GM23248 (cell line): Measurements from ENCODE around the gene MINDY3.

Experiments used
- EZH2 ChIP-seq: fragments of 200-600 bp; sonication (generic); IDR thresholded peaks from 2 replicates; pipeline ENCODE4 v1.6.1; 2018; ENCODE audit warnings: antibody characterized with exemption, mild to moderate bottlenecking; ENCODE audit not compliant: insufficient read depth, poor library complexity, severe bottlenecking
- EZH2phosphoT487 ChIP-seq: fragments of 200-600 bp; sonication (generic); IDR thresholded peaks from 2 replicates; pipeline ENCODE4 v1.6.1; 2018; ENCODE audit warnings: antibody characterized with exemption, moderate library complexity, mild to moderate bottlenecking, low read depth; ENCODE audit not compliant: insufficient read depth

- TF ChIP-seq EZH2 (no peak), EZH2phosphoT487 (no peak)
Observed at GRCh38 chr10:15787426-15787825, 72.9 kb downstream of the MINDY3 start.
